ENCODE results near the gene CST7.
"Not testable (repeated sequence)": the region's sequence is repeated elsewhere in the genome, so short reads cannot be mapped to it uniquely, and the experiment has no call there.

The CST7 gene

GRCh38 chr20:24998631-24999445, 49.8 kb downstream of the CST7 start:
- peaks cover 70% of the 10 kb centered on the region for H3K27me3 Mint-ChIP-seq (ENCODE audit: low read depth, poor library complexity)
- peaks cover 14% of the 10 kb centered on the region for H3K4me1 Mint-ChIP-seq
- no peak for DNase-seq
- H3K9me3 Mint-ChIP-seq, result peaks cover 7% of the 10 kb centered on the region
- H3K4me3 Mint-ChIP-seq, result no peak overlapping the region
- H3K36me3 Mint-ChIP-seq (ENCODE audit: low read depth), result no peaks in the 10 kb centered on the region
- no peak for TF ChIP-seq CTCF (IDR thresholded peaks at IDR 0.05)
- no peak overlapping the region for H3K27ac Mint-ChIP-seq

GRCh38 chr20:24999568-24999967, 50.5 kb downstream of the CST7 start:
- peaks cover 69% of the 10 kb centered on the region for H3K27me3 Mint-ChIP-seq (ENCODE audit: low read depth, poor library complexity)
- no peak overlapping the region for H3K27ac Mint-ChIP-seq
- H3K36me3 Mint-ChIP-seq (ENCODE audit: low read depth), result no peaks in the 10 kb centered on the region

GRCh38 chr20:25000268-25000801, 51.3 kb downstream of the CST7 start:
- DNase-seq, result no peak
- no peak overlapping the region for H3K4me3 Mint-ChIP-seq
- no peak overlapping the region for H3K27ac Mint-ChIP-seq
- peaks cover 66% of the 10 kb centered on the region for H3K27me3 Mint-ChIP-seq (ENCODE audit: low read depth, poor library complexity)
- H3K36me3 Mint-ChIP-seq (ENCODE audit: low read depth), result no peaks in the 10 kb centered on the region
- TF ChIP-seq CTCF (IDR thresholded peaks at IDR 0.05), result no peak
- peaks cover under 1% of the 10 kb centered on the region for H3K4me1 Mint-ChIP-seq
- H3K9me3 Mint-ChIP-seq, result peaks cover 7% of the 10 kb centered on the region

More at GRCh38 chr20:24999568-24999967, 50.5 kb downstream of the CST7 start:
- no peak for DNase-seq
- TF ChIP-seq CTCF (IDR thresholded peaks at IDR 0.05), result no peak
- Mint-ChIP-seq H3K4me3 (no peak overlapping the region), H3K4me1 (peaks cover 8% of the 10 kb centered on the region), H3K9me3 (peaks cover 7% of the 10 kb centered on the region)

DNA sequence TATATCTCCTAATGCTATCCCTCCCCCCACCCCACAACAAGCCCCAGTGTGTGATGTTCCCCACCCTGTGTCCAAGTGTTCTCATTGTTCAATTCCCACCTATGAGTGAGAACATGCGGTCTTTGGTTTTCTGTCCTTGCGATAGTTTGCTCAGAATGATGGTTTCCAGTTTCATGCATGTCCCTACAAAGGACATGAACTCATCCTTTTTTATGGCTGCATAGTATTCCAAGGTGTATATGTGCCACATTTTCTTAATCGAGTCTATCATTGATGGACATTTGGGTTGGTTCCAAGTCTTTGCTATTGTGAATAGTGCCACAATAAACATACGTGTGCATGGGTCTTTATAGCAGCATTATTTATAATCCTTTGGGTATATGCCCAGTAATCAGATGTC, 52.3 kb downstream of the CST7 start:
- H3K9me3 Mint-ChIP-seq; H3K4me1 Mint-ChIP-seq; H3K4me3 Mint-ChIP-seq; H3K36me3 Mint-ChIP-seq (ENCODE audit: low read depth); H3K27ac Mint-ChIP-seq; DNase-seq: not testable (repeated sequence)
- H3K27me3 Mint-ChIP-seq (ENCODE audit: low read depth, poor library complexity), result peaks cover 64% of the 10 kb centered on the region

GRCh38 chr20:25003002-25003401, 53.9 kb downstream of the CST7 start:
- no peak for TF ChIP-seq CTCF (IDR thresholded peaks at IDR 0.05)
- Mint-ChIP-seq H3K27ac (no peak overlapping the region), H3K4me3 (no peak overlapping the region), H3K36me3 (ENCODE audit: low read depth) (no peaks in the 10 kb centered on the region), H3K27me3 (ENCODE audit: low read depth, poor library complexity) (peaks cover 47% of the 10 kb centered on the region), H3K9me3 (peaks cover 7% of the 10 kb centered on the region), H3K4me1 (no peaks in the 10 kb centered on the region)
- no peak for DNase-seq

DNA sequence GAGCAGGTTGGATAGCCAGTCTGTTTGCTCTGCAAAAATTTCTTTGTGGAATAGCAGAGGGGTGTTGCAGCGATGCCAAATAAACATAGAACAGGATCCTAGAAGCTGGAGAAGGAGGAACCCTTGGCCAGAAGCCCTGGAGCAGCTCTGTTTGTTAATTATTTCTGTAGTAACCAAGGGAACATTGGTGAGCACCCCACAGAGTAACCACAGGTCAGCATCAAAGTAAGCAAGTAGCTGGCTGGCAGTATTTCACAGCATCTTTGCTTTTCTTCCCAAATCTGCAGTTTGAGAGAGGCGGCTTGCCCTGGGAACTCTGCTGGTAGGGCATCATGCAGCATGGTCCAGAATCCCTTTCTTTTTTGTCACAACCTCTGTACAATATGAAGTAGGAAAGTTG, 56.2 kb downstream of the CST7 start:
- H3K4me1 Mint-ChIP-seq, result no peaks in the 10 kb centered on the region
- peaks cover 7% of the 10 kb centered on the region for H3K9me3 Mint-ChIP-seq
- no peak for DNase-seq
- no peaks in the 10 kb centered on the region for H3K36me3 Mint-ChIP-seq (ENCODE audit: low read depth)
- peaks cover 29% of the 10 kb centered on the region for H3K27me3 Mint-ChIP-seq (ENCODE audit: low read depth, poor library complexity)
- H3K4me3 Mint-ChIP-seq, result no peak overlapping the region
- H3K27ac Mint-ChIP-seq, result no peak overlapping the region
- TF ChIP-seq CTCF (IDR thresholded peaks at IDR 0.05), result no peak
